Panc1 (cell line): ENCODE data around the gene CHST12. TPM values are rescaled to one million over a fixed set of nuclear protein-coding genes. Genes with fewer than 3 reads are reported as not detected.

Experiments used
- ATAC-seq: fragments of 200-7000 bp; cut with Tn5 transposase; 2 replicates; pipeline ENCODE4 v1.9.1; 2020; ENCODE audit warnings: mild to moderate bottlenecking, moderate library complexity
- BruUV-seq: library from RNA; stranded (reverse); fragments of 400-500 nt; replicated peaks from 2 replicates; lab custom pipeline; 2021; lab: Mats Ljungman, UMichigan
- CTCF ChIA-PET: fragments of 300-600 bp; sonication (Branson Sonifier 250); formaldehyde crosslinking; loops from one replicate; lab custom pipeline; 2022; ENCODE audit warnings: antibody characterized with exemption; lab: Charles Lee
- POLR2A ChIA-PET: fragments of 300-600 bp; sonication (Branson Sonifier 250); formaldehyde crosslinking; loops from one replicate; lab custom pipeline; 2022; ENCODE audit warnings: antibody characterized with exemption; lab: Charles Lee
- DNase-seq: peaks from one replicate; pipeline ENCODE4 v3.0.0-alpha.2; 2010; ENCODE audit warnings: low read depth, low spot score
- H3K27ac ChIP-seq: 2 replicates; pipeline ENCODE4 v1.5.1; 2011; ENCODE audit warnings: mild to moderate bottlenecking, low read length, inconsistent platforms
- H3K27me3 ChIP-seq: fragments of 200-500 bp; sonication (Bioruptor generic); 2 replicates; pipeline ENCODE4 v1.6.0; 2014; ENCODE audit warnings: low read length, inconsistent platforms; ENCODE audit not compliant: control insufficient read depth, insufficient read depth
- H3K36me3 ChIP-seq: fragments of 200-500 bp; sonication (Bioruptor generic); 2 replicates; pipeline ENCODE4 v1.5.1; 2014; ENCODE audit warnings: inconsistent platforms, mild to moderate bottlenecking, low read length, moderate library complexity; ENCODE audit not compliant: control insufficient read depth, insufficient read depth
- H3K4me1 ChIP-seq: 2 replicates; pipeline ENCODE4 v1.5.1; 2011; ENCODE audit warnings: inconsistent platforms, mild to moderate bottlenecking, low read length, moderate library complexity; ENCODE audit not compliant: control insufficient read depth, insufficient read depth
- H3K4me3 ChIP-seq, 2 experiments: 2 replicates each; pipeline ENCODE4 v1.5.1; 2011 to 2012; ENCODE audit warnings: low read depth in 2 of 2, low read length in 2 of 2, mild to moderate bottlenecking in 2 of 2, inconsistent platforms in 1 of 2, moderate library complexity in 1 of 2
- H3K9me3 ChIP-seq: fragments of 200-500 bp; sonication (Bioruptor generic); 2 replicates; pipeline ENCODE4 v1.5.1; 2014; ENCODE audit warnings: low read depth, mild to moderate bottlenecking, inconsistent platforms, low read length, moderate library complexity; ENCODE audit not compliant: control insufficient read depth, insufficient read depth
- POLR2AphosphoS5 ChIP-seq: IDR thresholded peaks from 2 replicates; pipeline ENCODE4 v1.6.1; 2012; ENCODE audit warnings: mild to moderate bottlenecking, low read depth, low read length, moderate library complexity
- SIN3A ChIP-seq: IDR thresholded peaks from 2 replicates; pipeline ENCODE4 v1.6.1; 2012; ENCODE audit warnings: low read depth, mild to moderate bottlenecking, low read length, moderate library complexity, borderline replicate concordance; ENCODE audit not compliant: insufficient read depth
- TCF7L2 ChIP-seq: IDR thresholded peaks from 2 replicates; pipeline ENCODE4 v1.6.1; 2011; ENCODE audit warnings: mild to moderate bottlenecking, low read depth, low read length, inconsistent platforms
- in situ Hi-C: cut with HindIII; loops from 2 replicates; pipeline ENCODE4 v1.10.0; 2016; ENCODE audit warnings: low sequenced_read_pairs, low pct_unique_long_range_greater_than_20kb
- intact Hi-C: fragments of 100-400 bp; cut with micrococcal nuclease; formaldehyde crosslinking; loops from one replicate; pipeline ENCODE4 v1.10.0; 2022; ENCODE audit not compliant: unreplicated experiment
- total RNA-seq: library from RNA; stranded (reverse); gene quantifications from one replicate; pipeline ENCODE4 v1.2.1, GENCODE V29; 2021; ENCODE audit not compliant: unreplicated experiment
- TF ChIP-seq, protein P1 (sequence below): fragments of 450-650 bp; IDR thresholded peaks from 2 replicates; pipeline ENCODE4 v1.5.1; 2017; ENCODE audit warnings: mild to moderate bottlenecking
- TF ChIP-seq, protein P2 (sequence below), 2 experiments: IDR thresholded peaks; 2 replicates each; pipeline ENCODE4 v1.6.1; 2011 to 2012; ENCODE audit warnings: low read depth in 2 of 2, control low read depth in 1 of 2, low read length in 1 of 2, mild to moderate bottlenecking in 1 of 2, moderate library complexity in 1 of 2; ENCODE audit not compliant: insufficient read depth in 1 of 2

The CHST12 gene
- total RNA-seq, 1 experiment from 2014 or later, result 48.3 TPM

DNA sequence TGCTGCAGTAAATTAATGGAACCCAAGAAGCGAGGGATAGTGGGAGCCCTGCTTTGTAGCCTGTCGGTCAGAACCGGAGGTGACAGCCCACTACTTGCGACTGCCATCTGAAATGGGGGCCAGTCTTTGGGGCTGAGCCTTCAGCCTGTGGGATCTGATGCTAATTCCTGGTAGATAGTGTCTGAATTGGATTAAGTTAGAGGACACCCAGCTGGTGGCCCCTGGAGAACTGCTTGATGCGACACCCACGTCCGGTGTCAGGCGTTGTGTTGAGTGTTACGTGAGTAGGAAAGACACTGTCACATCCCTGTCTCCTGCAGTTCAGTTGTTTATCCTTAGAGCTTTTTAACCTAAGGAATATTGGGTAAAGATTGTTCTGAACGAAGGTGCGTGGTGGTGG, 43.8 kb upstream of the CHST12 start:
- ATAC-seq (no peak), DNase-seq (no peak)
- no peaks in the 10 kb centered on the region for H3K27me3 ChIP-seq
- in situ Hi-C loops, result no loop called here
- TF ChIP-seq POLR2AphosphoS5 (no peak), TCF7L2 (no peak), SIN3A (no peak)
- TF ChIP-seq, protein P1, sequence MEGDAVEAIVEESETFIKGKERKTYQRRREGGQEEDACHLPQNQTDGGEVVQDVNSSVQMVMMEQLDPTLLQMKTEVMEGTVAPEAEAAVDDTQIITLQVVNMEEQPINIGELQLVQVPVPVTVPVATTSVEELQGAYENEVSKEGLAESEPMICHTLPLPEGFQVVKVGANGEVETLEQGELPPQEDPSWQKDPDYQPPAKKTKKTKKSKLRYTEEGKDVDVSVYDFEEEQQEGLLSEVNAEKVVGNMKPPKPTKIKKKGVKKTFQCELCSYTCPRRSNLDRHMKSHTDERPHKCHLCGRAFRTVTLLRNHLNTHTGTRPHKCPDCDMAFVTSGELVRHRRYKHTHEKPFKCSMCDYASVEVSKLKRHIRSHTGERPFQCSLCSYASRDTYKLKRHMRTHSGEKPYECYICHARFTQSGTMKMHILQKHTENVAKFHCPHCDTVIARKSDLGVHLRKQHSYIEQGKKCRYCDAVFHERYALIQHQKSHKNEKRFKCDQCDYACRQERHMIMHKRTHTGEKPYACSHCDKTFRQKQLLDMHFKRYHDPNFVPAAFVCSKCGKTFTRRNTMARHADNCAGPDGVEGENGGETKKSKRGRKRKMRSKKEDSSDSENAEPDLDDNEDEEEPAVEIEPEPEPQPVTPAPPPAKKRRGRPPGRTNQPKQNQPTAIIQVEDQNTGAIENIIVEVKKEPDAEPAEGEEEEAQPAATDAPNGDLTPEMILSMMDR, result no peak
- TF ChIP-seq, protein P2, sequence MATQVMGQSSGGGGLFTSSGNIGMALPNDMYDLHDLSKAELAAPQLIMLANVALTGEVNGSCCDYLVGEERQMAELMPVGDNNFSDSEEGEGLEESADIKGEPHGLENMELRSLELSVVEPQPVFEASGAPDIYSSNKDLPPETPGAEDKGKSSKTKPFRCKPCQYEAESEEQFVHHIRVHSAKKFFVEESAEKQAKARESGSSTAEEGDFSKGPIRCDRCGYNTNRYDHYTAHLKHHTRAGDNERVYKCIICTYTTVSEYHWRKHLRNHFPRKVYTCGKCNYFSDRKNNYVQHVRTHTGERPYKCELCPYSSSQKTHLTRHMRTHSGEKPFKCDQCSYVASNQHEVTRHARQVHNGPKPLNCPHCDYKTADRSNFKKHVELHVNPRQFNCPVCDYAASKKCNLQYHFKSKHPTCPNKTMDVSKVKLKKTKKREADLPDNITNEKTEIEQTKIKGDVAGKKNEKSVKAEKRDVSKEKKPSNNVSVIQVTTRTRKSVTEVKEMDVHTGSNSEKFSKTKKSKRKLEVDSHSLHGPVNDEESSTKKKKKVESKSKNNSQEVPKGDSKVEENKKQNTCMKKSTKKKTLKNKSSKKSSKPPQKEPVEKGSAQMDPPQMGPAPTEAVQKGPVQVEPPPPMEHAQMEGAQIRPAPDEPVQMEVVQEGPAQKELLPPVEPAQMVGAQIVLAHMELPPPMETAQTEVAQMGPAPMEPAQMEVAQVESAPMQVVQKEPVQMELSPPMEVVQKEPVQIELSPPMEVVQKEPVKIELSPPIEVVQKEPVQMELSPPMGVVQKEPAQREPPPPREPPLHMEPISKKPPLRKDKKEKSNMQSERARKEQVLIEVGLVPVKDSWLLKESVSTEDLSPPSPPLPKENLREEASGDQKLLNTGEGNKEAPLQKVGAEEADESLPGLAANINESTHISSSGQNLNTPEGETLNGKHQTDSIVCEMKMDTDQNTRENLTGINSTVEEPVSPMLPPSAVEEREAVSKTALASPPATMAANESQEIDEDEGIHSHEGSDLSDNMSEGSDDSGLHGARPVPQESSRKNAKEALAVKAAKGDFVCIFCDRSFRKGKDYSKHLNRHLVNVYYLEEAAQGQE (IDR thresholded peaks at IDR 0.05; ENCODE audit: insufficient read depth in 1 of 2, low read depth in 2 of 2, low read length in 1 of 2), result no peak
- ChIA-PET CTCF (no interaction called here), POLR2A (no interaction called here)
- H3K36me3 ChIP-seq, result peaks cover 49% of the 10 kb centered on the region
- H3K9me3 ChIP-seq, result no peaks in the 10 kb centered on the region
- no peak overlapping the region for H3K27ac ChIP-seq
- H3K4me3 ChIP-seq, result no peak overlapping the region
- intact Hi-C loops, result no loop called here
- no TSS peak for BruUV-seq
- peaks cover 20% of the 10 kb centered on the region for H3K4me1 ChIP-seq

DNA sequence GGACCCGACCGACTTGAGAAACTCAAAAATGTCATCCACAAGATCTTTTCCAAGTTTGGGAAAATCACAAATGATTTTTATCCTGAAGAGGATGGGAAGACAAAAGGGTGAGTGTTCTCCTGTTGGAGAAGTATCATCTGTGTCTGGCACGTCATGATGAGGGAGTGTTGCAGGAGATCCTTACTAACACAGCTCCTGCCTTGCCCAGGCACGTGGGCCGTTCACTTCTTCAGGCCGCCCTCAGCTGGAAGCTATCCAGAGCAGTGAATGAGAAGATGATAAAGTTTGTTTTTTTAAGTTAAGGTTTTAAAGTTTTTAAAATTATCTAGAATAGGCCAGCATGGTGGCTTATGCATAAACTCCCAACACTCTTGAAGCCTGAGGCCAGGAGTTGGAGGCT, 42.6 kb upstream of the CHST12 start:
- peak overlapping the region; percentile 32; the same call in 1 of the 2 replicates for H3K27ac ChIP-seq
- POLR2A ChIA-PET, result no interaction called here
- H3K4me1 ChIP-seq, result peaks cover 20% of the 10 kb centered on the region
- TF ChIP-seq, protein P1, result no peak
- no peak for TF ChIP-seq POLR2AphosphoS5
- TF ChIP-seq SIN3A, result no peak
- TF ChIP-seq TCF7L2, result no peak
- TF ChIP-seq, protein P2 (IDR thresholded peaks at IDR 0.05; ENCODE audit: insufficient read depth in 1 of 2, low read depth in 2 of 2, low read length in 1 of 2), result no peak
- no peak overlapping the region for H3K4me3 ChIP-seq
- in situ Hi-C loops (no loop called here), intact Hi-C loops (no loop called here)
- ATAC-seq (no peak), DNase-seq (no peak)
- CTCF ChIA-PET, result interaction anchor here (0.6 kb wide), 1 partner anchor 13 kb away, joined by 3 read pairs; no protein-coding TSS in a partner anchor
- no peaks in the 10 kb centered on the region for H3K27me3 ChIP-seq
- no TSS peak for BruUV-seq
- H3K36me3 ChIP-seq, result peaks cover 54% of the 10 kb centered on the region
- no peaks in the 10 kb centered on the region for H3K9me3 ChIP-seq
